GM10266 (cell line): ENCODE results near the gene GARIN5A.

Source experiments
- DNase-seq: peaks from one replicate; pipeline ENCODE4 v3.0.0; 2012; ENCODE audit errors: extremely low spot score
- CTCF ChIP-seq: IDR thresholded peaks from 2 replicates; pipeline ENCODE4 v1.5.1; 2012; ENCODE audit warnings: mild to moderate bottlenecking, low read depth; ENCODE audit not compliant: control insufficient read depth, insufficient read depth; ENCODE audit errors: missing control alignments

GARIN5A gene

GRCh38 chr19:50476224-50476906 is at the start of gene GARIN5A, which contains the start of gene EMC10:
GARIN5A (minus strand) TSS chr19:50476848; CDS start chr19:50476388, 460 bp downstream.
EMC10 (plus strand) TSS chr19:50476507; CDS start chr19:50476545, 38 bp downstream.
- no peak for TF ChIP-seq CTCF
- DNase-seq, result peak; percentile 100

GRCh38 chr19:50522881-50523280 is 46.2 kb upstream of the GARIN5A start:
- no peak for TF ChIP-seq CTCF
- DNase-seq, result no peak

GRCh38 chr19:50520822-50521465 is 44.3 kb upstream of the GARIN5A start:
- DNase-seq, result no peak
- no peak for TF ChIP-seq CTCF

DNA sequence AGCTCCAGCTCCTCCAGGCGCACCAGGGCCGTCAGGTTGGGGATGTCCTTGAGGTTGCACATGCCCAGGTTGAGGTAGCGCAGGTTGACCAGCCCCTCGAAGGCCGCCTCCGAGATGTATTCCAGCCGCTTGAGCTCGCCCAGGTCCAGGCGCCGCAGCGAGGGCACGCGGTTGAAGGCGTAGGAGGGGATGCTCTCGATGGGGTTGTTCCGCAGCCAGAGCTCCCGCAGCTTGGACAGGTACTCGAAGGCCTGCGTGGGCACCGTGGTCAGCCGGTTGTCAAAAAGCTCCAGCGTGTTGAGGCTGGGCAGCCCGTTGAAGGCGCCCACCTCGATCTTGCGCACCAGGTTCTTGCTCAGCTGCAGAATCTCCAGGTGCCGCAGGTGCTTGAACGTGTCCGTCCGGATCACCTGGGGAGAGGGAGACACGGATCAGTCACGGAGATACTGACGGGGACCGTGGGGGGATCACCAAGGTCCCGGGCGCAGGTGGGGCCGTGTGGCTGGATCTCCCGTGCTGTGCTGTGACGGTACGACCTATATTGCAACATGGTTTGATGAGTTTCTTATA is 42.4 kb upstream of the GARIN5A start:
- TF ChIP-seq CTCF, result no peak
- no peak for DNase-seq

DNA sequence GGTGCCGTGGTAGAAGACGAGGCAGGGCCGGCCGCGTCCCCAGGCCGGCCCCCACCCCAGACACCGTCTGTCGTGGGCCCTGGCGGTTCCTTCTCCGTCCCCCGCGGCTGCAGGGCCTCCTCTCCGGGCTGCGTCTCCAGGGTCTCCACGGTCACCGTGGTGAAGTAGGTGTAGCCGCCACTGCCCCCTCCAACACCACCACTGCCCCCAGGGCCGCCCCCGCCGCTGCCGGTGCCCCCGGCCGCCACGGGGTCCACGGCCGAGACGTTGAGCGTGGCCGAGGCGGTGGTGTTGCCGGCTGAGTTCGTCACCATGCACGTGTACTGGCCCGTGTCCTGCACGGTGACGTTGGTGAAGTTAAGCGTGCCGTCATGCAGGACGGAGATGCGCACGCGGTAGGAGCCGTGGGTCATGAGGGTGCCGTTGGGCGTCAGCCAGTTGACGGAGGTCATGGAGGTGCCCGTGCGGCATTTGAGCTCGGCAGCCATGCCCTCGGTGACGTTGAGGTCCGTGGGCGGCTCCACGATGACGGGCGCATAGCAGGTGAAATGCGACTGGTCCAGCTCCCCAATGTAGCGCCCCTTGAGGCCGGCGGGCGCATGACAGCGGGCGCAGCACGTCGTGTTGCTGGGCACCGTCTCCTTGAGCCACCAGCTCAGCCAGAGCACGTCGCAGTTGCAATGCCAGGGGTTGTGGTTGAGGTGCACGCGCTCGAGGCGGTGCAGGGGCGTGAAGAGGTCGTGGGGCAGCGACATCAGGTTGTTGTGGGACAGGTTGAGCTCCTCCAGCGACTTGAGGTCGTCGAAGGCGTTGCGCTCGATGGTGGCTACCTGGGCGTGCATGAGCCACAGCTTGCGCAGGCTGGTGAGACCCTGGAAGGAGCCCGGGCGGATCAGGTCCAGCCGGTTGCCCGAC is 41.7 kb upstream of the GARIN5A start:
- TF ChIP-seq CTCF, result no peak

GRCh38 chr19:50517704-50518075 is 41.0 kb upstream of the GARIN5A start:
- DNase-seq, result no peak
- no peak for TF ChIP-seq CTCF

More for the DNA sequence above, 41.7 kb upstream of the GARIN5A start:
- no peak for DNase-seq
